ENCODE measurements around the gene HPCA. TPM values are rescaled to one million over a fixed set of nuclear protein-coding genes. Genes with fewer than 3 reads are reported as not detected.

The HPCA gene
- total RNA-seq, 1 donor from 2014 or later = not detected

DNA sequence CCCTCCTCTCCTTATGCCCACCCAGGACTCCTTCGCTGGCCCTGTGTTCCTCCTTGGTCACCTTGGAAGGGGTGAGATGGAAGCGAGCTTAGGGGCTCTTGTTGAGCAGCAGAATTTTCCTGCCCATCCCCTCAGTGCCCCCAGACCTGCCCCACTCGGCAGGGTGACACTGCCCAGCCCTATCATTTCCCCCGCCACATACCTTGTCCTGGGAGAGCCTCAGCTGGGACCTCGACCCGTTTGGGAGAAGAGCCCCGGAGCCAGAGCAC lies 14.2 kb upstream of the HPCA start:
- peak overlapping the region; percentile 73 for H3K27ac ChIP-seq (replicated peaks)
- DNase-seq = no peak
- H3K36me3 ChIP-seq = peaks cover 8% of the 10 kb centered on the region
- no peaks in the 10 kb centered on the region for H3K9me3 ChIP-seq (replicated peaks)
- no peak for TF ChIP-seq CTCF (IDR thresholded peaks at IDR 0.05; ENCODE audit: borderline replicate concordance)
- peaks cover 41% of the 10 kb centered on the region for H3K4me1 ChIP-seq
- peak overlapping the region; percentile 70 for H3K4me3 ChIP-seq
- peaks cover 6% of the 10 kb centered on the region for H3K27me3 ChIP-seq (ENCODE audit: low read depth)
- intact Hi-C loops (cut with micrococcal nuclease) = no loop called here

DNA sequence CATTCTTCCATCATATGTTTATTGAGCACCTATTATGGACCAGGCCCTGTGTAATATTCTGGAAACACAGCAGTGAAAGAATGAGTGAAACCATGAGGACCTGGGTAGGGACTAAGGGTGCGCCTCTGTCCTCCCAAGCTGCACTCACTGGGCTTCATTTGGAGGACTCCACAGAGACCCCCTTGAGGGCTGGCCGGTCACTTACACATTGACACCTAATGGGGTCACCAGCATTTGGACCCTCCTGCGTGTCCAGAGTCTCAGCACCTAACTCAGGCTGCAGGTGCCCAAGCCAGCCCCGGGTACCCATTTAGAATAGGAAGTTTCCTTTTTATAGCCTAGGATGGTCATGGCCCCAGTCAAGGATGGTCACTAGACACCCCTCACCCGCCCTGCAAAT lies 12.8 kb upstream of the HPCA start:
- Histone ChIP-seq H3K36me3 (no peaks in the 10 kb centered on the region), H3K4me3 (no peak overlapping the region), H3K27ac (replicated peaks) (no peak overlapping the region), H3K9me3 (replicated peaks) (no peaks in the 10 kb centered on the region), H3K4me1 (peaks cover 54% of the 10 kb centered on the region), H3K27me3 (ENCODE audit: low read depth) (peaks cover 6% of the 10 kb centered on the region)
- no peak for DNase-seq
- TF ChIP-seq CTCF (IDR thresholded peaks at IDR 0.05; ENCODE audit: borderline replicate concordance) = no peak
- intact Hi-C loops (cut with micrococcal nuclease) = no loop called here

DNA sequence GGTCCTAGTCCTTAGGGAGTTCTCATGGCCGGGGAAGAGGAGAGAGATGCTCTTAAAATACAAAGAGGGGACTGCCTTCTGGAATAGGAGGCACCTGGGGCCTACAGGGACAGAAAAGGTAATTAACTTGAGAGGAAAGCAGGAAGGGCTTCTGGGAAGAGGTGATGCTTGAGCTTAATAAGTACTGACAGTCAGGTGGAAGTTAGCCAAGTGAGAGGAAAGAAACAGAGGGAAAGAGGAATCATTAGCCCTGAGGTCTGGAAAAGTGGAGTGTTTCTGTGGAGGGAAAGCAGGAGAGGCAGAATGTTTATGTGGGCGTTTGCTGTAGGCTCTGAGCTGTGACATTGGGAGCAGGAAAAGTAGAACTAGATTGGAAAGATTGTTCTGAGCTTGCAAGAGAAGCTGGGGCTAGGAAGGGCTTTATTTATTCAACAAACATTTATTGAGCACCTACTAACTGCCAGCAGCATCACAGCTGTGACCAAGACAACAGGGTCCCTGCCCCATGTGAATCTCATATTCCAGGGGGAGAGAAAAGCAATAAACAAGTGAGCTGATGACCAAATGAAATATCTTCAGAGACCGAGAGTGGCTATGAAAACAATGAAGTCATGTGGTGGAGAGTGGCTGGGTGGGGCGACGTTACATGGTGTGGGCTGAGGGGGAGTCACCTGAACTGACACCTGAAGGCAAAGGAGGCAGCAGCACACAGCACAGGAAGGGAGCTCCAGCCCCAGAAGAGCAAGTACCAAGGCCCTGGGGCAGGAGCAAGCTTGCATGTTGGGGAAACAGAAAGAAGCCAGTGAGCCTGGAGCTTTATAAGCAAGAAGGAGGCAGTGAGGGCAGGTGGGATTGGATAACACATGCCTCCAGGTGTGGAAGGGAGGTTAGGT lies 11.2 kb upstream of the HPCA start:
- Histone ChIP-seq H3K27me3 (ENCODE audit: low read depth) (peaks cover 6% of the 10 kb centered on the region), H3K27ac (replicated peaks) (no peak overlapping the region), H3K36me3 (no peaks in the 10 kb centered on the region), H3K9me3 (replicated peaks) (no peaks in the 10 kb centered on the region), H3K4me3 (no peak overlapping the region), H3K4me1 (peaks cover 52% of the 10 kb centered on the region)
- DNase-seq = no peak
- TF ChIP-seq CTCF (IDR thresholded peaks at IDR 0.05; ENCODE audit: borderline replicate concordance) = no peak
- intact Hi-C loops (cut with micrococcal nuclease) = no loop called here

DNA sequence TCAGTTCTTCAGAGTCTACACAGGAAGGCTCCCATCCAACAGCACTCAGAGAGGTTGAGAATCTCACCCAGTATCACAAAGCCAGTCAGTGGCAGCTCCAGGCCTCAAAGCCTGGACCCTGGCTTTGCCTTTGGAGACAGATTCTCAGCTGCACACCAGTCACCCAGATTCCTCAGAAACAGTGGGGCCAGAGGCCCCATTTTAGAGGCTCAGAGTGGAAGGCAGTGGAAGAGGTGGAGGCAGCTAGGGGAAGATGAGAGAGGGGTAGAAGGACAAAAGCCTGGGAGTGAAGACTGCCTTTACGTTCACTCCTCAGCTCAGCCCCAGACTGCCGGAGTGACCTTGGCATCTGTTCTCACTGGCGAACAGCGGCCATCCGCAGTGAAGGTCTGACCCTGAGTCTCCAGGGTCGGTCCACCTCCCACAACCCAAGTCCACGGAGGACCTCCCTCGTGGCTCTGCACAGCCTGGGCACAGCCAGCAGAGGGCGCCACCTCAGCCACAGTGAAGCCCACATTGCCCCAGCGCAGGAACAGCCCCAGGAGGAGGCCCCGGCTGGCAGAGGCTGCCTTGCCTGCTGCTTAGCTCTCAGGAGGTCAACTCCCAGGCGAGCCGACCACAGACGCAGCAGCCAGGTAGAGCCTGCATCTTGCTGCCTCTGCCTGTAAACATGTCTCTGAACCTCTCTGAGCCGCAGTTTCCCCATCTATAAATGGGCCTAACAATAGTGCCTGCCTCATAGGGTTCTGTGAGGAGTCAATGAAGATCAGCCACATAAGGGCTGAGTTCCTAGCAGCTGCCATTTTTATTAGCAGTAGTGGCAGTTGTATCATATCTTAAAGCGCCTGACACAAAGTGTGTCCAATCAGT lies 9.7 kb upstream of the HPCA start:
- intact Hi-C loops (cut with micrococcal nuclease) = no loop called here
- Histone ChIP-seq H3K4me1 (peaks cover 54% of the 10 kb centered on the region), H3K4me3 (no peak overlapping the region), H3K27ac (replicated peaks) (no peak overlapping the region), H3K36me3 (no peaks in the 10 kb centered on the region), H3K9me3 (replicated peaks) (no peaks in the 10 kb centered on the region), H3K27me3 (ENCODE audit: low read depth) (peaks cover 6% of the 10 kb centered on the region)
- DNase-seq = peak; percentile 53
- peak; percentile 87 for TF ChIP-seq CTCF (IDR thresholded peaks at IDR 0.05; ENCODE audit: borderline replicate concordance)

DNA sequence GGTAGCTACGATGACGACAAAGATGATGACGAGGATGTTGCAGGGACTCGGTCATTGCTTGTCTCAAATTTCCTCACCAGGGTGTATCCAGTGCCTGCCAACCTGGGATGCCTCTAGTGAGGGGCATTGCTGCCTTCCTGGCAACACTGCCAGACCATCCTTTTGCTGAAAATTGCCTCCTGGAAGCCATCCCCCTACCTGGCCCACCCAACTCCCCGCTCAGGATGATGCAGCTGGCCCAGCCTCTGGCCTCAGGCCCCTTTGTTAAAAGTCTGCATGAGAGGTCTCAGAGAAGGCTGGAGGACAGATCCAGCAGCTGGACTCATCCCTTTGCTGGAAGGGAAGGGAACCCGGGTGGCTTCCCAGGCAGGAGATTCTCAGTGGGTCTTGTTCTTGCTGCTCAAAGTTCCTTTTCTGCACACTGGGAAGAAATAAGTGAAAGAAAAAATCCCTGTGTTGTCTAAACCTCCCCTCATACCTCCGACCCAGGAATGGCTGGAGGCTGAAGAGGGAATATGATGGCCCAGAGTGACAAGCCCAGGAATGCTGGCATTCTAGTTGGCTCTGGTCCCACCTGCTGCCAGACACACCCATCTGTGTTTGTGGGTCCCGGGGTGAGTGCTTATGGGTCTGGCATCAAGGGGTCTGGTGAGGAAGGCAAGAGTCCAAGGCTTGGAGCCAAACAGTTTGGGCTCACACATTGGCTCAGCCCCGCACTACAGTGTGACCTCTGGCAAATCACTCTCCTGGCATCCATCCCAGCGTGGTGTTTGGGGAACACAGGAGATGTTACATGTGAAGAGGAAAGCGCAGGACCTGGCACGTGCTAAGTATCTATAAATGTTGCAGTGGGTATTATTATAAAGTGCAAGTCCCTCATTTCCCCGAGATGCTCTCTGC lies 8.8 kb upstream of the HPCA start:
- H3K4me3 ChIP-seq = no peak overlapping the region
- peak overlapping the region; percentile 54 for H3K27ac ChIP-seq (replicated peaks)
- peaks cover 54% of the 10 kb centered on the region for H3K4me1 ChIP-seq
- DNase-seq = peak; percentile 72
- intact Hi-C loops (cut with micrococcal nuclease) = no loop called here
- no peak for TF ChIP-seq CTCF (IDR thresholded peaks at IDR 0.05; ENCODE audit: borderline replicate concordance)
- no peaks in the 10 kb centered on the region for H3K9me3 ChIP-seq (replicated peaks)
- no peaks in the 10 kb centered on the region for H3K36me3 ChIP-seq
- peaks cover 6% of the 10 kb centered on the region for H3K27me3 ChIP-seq (ENCODE audit: low read depth)
